Hematopoietic multipotent progenitor cell (in vitro differentiated cells): ENCODE results near the gene POU2AF3. TPM values are rescaled to one million over a fixed set of nuclear protein-coding genes. Genes with fewer than 3 reads are reported as not detected.
"Not testable (repeated sequence)": the region's sequence is repeated elsewhere in the genome, so short reads cannot be mapped to it uniquely, and the experiment has no call there.

ENCODE experiments used
- DNase-seq, 3 donors: peaks; one replicate each; pipeline ENCODE4 v3.0.0-alpha.2; 2011 to 2015; ENCODE audit warnings: low read depth in 2 of 3, low spot score in 2 of 3
- total RNA-seq: library from RNA; depleted of rRNA; stranded (reverse); fragments of >200 nt; gene quantifications from one replicate; pipeline ENCODE4 v1.2.3, GENCODE V29; 2012

Gene POU2AF3, protein sequence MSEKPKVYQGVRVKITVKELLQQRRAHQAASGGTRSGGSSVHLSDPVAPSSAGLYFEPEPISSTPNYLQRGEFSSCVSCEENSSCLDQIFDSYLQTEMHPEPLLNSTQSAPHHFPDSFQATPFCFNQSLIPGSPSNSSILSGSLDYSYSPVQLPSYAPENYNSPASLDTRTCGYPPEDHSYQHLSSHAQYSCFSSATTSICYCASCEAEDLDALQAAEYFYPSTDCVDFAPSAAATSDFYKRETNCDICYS
- total RNA-seq, result not detected

DNA sequence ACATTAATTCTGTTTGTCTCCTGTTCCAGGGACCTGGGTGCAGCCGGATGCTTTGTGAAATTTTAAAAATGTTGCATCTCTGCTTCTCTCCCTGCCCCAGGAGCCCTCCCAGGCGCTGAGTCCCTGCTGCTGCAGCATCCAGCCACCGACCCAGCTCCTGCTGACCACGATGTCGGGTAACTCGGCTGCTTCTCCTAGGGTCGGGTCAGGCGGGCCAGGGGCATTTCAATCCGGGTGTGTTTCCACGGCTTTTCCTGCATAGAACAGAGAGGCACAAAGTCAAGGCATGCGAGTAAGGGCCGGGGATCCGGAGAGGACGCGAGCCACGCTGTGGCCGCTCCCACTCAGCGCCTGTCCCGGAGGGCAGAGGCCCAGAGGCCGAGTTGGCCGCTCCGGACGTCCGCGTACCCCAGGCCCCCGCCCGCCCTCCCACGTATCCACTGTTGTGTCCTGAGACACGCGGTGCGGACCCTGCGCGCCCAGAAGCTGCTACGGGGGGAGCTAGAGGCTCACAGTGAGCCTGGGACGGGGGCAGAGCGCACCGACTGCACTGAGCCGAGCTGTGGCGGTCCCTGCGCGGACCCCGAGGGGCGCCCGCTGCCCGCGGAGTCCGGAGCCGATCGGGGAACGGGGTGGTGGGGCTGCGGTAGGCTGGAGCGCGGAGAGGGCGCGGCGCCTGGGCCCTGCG, at the start of gene POU2AF3:
TSS of gene POU2AF3 (plus strand) at position 134 of the 688 bp plus-strand sequence. CDS start at position 170, 36 bp downstream.
- peak in 1 of 3 donors; percentile 19 for DNase-seq

DNA sequence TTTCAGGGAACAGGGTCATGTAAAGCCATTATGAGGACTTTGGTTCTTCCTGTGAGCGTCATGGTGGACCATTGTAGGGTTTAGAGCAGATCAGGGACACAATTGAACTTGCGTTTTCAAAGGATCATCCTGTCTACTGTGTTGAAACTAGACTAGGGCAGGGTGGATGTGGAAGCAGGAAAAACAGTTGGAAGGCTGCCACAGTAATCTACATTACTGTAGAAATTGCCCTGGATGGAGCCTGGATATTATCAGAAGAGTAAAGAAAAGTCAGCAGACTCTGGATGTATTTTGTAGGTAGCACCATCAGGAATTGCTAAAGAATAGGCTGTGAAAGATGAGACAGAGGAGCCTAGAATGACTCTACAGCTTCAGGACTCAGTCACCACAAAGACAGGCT, 47.4 kb upstream of the POU2AF3 start:
- no peak for DNase-seq

DNA sequence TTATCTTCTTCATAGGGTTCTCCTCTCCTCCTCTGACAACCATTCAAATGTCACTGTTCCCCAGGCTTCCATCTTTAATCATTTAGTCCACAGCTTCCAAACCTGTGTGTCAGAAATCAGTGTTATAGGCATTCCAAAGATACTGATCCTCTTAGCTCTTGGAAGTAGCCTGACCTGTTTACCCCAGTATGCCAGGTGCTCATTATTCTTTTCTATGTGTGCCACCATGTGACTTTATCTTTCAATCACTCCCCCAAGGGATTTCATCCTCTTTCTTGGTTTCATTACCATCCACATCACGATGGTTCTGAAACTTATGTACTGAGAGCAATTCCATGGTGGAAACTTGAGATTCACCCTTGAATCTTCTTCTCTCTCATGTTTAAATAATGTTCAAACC, 45.2 kb upstream of the POU2AF3 start:
- DNase-seq, result no peak

DNA sequence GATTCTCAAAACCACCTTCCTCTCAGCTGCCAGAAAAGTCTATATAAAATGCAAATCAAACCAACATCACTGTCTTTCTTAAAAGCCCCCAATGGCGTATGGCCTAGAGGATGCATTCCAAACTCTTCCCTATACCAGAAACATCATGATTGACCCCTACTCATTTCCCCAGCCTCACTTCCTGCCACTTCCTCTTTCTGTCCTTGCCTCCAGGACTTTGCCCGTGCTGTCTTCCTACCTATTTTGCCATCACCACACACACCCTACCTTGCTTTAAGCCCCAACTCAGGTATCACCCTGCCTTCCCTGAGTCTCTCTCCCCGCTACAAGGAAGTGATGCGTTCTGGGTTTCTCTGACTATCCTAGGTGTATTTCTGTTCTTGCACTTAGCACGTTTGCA, 44.7 kb upstream of the POU2AF3 start:
- DNase-seq, result no peak

DNA sequence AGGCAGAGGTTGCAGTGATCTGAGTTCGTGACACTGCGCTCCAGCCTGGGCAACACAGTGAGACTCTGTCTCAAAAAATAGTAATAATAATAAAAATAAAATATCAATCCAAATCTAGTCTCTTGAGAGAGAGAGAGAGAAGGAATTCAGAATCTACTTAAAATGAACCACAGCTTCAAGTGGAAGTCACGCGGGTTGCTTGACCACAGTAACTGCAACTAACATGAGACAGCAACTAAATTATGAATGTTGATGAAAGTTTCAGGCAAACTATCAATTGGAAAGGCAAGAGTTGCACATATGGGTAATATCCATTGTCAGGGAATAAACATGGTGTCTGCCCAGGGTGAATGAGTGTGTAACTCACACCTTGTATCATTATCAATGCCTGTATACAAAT, 40.3 kb upstream of the POU2AF3 start:
- peak in 1 of 3 donors; percentile 48 for DNase-seq

DNA sequence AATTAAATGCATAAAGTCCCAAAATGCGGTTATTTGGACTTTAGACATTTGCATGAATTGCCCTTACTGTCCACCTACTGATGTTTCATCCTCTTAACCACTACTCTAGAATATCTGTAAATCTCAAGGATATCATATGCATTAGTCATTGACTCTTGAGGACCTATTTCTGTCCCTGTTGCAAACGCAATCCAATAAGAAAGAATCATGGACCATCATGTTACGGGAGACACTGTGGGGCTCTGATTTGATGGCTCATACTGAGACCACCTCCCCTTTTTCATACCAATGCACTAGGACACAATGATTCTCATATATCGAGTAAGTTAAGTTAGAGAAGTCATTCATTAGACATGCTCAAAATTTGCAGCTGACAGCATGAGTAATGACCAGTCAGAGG, 38.5 kb upstream of the POU2AF3 start:
- no peak for DNase-seq

DNA sequence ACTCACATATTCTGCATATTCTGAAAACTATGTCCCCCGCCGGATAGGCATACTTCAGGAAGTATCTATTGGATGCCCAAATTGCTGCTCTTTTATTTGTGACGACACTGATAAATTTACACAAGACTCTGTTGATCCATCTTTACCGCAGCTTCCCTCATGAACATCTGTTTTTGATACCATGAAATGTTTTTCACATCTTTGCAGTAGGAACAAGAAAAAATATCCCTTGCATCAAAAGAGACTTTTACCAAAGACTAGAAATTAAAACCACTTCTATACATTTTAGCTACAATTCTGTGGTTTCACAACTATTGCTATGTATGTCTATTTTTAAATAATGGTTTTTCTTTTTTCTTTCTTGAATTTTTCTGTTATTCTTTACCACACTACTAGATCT, 37.5 kb upstream of the POU2AF3 start:
- no peak for DNase-seq

DNA sequence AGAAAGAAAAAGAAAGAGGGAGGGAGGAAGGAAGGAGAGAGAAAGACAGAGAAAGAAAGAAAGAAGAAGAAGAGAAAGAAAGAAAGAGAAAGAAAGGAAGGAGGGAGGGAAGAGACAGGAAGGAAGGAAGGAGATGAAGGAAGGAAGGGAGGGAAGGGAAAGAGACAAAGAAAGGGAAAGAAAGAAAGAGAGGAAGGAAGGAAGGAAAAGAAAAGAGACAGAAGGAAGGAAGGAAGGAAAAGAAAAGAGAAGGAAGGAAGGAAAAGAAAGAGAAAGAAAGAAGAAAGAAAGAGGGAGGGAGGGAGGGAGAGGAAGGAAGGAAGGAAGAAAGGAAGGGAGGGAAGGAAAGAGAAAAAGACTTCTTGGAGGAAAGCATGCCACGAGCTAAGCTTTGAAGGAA, 33.7 kb upstream of the POU2AF3 start:
- no peak for DNase-seq

DNA sequence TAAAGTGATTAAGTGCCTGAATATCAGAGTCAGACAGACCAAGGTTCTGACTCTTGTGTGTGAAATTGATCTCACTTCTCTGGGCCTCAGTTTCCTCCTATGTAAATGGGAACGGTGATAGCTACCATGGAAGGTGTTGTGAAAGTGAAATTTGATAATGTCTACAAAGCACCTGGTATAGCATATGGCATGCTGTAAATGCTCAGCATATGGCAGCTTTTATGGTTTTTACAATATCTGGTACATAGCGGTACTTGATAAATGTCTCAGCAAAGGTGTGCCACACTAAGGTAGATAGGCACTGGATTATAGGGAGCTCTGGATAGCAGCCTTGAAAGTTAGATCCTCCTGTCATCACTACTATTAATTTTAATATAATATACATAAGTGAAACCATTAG, 32.9 kb upstream of the POU2AF3 start:
- no peak for DNase-seq

DNA sequence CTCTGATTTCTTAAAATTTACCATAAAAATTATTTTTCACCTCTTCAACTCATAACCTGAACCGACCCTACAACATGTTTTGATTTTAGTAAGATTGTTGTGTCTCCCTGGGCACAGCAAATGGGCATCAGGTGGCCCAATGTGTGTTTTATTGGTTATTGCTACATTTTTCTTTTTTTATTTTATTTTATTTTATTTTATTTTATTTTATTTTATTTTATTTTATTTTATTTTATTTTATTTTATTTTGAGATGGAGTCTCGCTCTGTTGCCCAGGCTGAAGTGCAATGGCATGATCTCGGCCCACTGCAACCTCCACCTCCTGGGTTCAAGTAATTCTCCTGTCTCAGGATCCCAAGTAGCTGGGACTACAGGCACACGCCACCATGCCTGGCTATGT, 30.0 kb upstream of the POU2AF3 start:
- DNase-seq, result not testable (repeated sequence)

DNA sequence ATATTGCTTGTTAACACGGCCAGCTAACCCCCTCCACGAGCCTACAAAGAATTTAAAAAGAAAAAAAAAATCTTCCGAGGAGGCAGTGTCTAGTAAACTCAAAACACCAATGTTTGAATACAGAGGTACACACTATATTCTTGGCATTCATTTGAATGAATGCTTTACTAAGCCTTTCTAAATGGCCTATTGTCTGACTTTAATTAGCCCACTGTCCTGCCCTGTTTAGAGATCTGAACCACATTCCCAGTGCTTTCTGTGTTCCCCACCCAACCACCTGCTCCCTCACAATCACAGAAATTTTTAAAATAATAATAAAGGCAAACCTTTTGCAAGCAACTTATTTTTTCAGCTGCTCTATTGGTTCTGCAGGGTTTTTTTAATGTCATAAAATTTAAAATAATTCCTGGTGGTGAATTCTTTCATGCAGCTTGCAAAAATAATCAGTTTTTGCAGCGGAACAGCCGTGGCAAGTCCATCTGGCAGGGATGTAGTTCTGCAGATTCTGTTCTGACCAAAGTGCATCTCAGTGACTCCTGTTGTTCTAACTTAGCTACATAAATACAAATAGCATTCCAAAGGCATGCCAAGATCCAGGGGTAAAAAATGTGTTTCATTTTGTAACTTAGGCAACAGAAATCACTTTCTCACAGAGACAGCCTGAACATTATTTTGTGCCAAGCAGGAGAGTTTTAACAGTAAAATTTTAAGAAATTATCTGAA, 29.0 kb upstream of the POU2AF3 start:
- DNase-seq, result no peak

DNA sequence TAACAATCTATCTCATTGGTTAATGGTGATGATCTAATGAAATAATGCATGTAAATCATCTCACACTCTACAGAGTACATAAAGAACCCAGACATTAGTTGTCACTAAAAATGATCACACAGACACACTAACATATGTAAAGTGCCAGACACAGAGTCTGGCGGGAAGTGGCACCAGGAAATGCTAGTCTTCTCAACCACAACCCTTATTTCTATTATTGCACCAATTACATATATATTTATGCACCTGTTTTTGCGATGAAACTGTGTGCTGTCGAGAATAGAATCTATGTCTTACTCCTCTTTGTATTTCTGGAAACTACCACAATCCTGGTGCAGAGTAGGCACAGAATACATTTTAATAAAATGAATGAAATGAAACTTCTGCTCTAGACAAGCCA, 25.9 kb upstream of the POU2AF3 start:
- DNase-seq, result no peak

DNA sequence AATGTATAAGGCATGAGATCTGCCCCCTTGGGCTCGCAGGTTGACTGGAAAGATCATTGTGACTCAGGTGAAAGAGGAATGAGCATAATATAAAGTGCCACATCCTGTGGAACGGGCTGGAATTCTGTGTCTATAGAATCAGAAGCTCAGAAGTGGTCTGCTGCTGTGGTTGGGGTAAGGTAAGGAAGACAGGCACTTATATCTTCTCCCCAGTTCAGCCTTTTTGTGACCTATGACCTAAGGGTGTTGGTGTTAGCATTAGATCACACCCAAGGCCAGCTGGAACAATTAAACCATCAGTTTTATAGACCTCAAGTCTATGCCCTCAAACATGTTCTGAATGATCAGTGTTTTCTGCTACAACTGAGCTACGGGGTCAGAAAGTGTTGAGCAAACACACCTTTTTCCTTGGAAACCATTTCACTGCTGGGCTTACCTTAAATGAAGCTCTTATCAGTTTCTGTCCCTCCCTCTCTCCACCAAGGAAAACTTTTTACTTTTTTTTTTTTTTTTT, 15.7 kb upstream of the POU2AF3 start:
- no peak for DNase-seq

DNA sequence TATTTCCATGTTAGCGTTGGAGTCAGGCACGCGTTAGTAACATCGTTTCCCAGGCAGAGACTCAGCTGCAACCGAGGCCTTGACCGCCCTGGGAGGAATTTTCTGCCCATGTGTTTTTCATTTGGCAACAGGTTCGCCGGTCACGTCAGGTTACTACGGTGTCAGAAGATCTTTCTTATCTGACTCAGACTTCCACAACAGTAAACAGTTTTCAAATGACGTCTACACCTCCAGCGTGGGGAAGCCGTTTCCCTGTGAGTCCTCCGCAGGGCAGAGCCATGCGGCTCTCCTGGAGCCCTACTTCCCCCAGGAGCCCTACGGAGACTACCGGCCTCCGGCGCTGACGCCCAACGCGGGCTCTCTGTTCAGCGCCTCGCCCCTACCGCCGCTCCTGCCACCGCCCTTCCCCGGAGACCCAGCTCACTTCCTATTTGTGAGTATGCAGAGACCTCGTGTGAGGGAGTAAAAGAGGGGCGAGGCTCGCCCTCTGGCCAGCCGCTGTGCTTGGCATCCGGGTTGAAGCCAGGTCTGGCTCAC, 14.3 kb upstream of the POU2AF3 start:
- DNase-seq, result peak in 1 of 3 donors; percentile 5

DNA sequence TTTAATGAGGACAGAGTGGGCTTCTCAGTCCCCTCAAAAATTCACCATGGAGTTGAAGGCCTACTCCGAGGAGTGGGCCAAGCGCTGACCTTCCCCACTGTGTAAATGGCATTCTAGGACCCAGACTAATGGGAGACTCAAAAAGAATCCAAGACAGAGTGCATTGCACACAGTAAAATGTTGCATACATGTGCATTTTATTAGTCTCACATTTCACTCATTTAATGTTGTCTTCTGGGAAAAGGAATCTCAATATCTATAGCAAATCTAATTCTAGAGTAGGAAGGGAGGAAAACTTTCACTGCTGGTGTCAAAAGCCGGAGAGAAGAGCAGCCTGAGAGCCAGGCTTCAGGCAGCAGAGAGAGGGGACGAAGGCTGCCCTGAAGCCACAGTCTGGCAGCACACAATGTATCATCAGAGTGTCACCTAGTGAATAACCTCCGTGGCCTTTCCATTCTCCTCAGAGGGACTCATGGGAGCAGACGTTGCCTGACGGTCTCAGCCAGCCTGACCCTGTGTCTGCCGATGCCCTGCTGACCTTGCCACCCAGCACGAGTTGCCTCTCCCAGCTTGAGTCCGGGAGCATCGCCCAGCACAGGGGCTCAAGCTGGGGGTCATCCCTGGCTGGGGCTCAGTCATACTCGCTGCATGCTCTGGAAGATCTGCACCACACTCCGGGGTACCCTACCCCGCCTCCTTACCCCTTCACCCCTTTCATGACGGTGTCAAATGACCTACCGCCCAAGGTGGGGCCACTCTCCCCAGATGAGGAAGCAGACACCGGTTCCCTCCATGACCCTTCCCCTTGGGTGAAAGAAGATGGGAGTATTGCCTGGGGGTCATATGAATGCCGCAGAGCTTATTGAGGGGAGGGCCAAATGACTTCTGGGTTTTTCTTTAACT, 12.9 kb upstream of the POU2AF3 start:
- no peak for DNase-seq

DNA sequence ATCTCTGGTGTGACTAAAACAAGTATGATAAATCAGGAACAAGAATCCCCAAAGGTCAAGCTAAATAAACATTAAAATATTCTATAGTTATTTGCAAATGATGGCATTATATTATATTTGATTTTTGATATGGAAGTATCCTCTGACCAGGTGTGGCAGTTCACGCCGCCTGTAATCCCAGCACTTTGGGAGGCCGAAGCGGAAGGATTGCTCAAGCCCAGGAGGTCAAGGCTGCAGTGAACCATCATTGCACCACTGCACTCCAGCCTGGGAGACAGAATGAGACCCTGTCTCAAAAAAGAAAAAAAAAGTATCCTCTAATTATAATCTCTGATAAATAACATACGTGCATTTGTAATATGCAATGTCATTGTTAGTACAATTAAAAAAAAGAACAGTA, 6.6 kb upstream of the POU2AF3 start:
- DNase-seq, result no peak

DNA sequence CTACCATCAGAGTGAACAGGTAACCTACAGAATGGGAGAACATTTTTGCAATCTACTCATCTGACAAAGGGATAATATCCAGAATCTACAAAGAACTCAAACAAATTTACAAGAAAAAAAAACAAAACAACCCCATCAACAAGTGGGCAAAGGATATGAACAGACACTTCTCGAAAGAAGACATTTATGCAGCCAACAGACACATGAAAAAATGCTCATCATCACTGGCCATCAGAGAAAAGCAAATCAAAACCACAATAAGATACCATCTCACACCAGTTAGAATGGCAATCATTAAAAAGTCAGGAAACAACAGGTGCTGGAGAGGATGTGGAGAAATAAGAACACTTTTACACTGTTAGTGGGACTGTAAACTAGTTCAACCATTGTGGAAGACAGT, 5.9 kb upstream of the POU2AF3 start:
- not testable (repeated sequence) for DNase-seq

DNA sequence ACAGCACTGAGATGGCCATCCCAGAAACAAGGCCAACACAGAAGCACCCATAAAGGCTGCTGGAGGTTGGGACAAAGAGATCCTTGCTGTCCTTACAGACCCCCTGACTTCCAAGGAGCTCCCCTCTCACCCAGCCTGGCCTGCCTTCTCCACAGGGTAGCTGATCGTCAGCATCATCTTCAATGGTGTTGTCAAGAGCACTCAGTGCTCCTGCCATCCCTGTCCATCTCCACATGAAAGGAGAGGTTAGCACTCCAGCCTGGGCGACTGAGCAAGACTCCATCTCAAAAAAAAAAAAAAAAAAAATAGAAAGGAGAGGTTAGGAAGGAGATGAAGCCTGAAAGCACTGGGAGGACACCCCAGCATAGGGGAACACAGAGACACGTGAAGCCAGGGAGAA, 2.1 kb upstream of the POU2AF3 start:
- DNase-seq, result no peak

DNA sequence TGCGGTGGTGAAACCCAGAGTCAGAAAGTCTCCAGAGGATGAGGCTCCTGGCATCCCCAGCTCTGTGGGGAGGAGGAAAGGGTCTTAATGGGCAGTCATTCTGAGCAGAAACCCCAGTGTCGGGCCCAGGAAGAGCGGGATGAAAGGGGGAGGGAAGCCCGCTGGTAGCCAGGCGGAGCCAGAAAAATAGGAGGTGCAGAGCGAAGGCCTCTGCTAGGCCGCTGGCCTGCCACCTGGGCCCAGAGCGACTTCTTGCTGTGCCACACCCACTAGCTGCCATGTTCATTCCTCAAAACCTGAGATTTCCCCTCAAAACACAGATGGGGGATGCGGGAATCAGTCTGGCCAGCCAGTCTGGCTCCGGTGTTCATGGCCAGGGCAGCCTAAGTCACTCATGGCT, 650 bp upstream of the POU2AF3 start:
- DNase-seq, result no peak
